ENCODE measurements around the gene VPS13D. TPM values are rescaled to one million over a fixed set of nuclear protein-coding genes. Genes with fewer than 3 reads are reported as not detected.

VPS13D gene
- total and polyA plus RNA-seq, 2 experiments from 2014 or later, result 10.7 to 34.9 TPM

DNA sequence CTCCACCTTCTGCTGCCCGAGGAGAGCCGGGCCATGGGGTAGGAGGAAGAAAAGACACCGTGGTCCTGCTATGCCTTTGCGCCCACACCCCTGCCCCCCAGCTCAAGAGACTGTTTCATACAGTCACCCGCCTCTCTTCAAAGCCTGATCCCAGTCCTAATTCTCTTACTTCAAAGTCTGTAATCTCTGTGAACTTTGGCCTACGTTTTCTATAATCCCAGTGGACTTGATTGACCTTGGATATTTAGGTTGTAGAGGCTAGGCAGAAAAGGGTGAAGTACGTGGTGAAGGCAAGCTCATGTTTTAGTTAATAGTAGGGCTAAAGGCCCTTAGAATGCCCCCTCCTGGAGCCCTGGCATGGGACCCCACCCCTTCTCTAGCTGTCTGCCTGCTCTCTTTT is 28.4 kb downstream of the VPS13D start (continued):
- TF ChIP-seq, protein P1, sequence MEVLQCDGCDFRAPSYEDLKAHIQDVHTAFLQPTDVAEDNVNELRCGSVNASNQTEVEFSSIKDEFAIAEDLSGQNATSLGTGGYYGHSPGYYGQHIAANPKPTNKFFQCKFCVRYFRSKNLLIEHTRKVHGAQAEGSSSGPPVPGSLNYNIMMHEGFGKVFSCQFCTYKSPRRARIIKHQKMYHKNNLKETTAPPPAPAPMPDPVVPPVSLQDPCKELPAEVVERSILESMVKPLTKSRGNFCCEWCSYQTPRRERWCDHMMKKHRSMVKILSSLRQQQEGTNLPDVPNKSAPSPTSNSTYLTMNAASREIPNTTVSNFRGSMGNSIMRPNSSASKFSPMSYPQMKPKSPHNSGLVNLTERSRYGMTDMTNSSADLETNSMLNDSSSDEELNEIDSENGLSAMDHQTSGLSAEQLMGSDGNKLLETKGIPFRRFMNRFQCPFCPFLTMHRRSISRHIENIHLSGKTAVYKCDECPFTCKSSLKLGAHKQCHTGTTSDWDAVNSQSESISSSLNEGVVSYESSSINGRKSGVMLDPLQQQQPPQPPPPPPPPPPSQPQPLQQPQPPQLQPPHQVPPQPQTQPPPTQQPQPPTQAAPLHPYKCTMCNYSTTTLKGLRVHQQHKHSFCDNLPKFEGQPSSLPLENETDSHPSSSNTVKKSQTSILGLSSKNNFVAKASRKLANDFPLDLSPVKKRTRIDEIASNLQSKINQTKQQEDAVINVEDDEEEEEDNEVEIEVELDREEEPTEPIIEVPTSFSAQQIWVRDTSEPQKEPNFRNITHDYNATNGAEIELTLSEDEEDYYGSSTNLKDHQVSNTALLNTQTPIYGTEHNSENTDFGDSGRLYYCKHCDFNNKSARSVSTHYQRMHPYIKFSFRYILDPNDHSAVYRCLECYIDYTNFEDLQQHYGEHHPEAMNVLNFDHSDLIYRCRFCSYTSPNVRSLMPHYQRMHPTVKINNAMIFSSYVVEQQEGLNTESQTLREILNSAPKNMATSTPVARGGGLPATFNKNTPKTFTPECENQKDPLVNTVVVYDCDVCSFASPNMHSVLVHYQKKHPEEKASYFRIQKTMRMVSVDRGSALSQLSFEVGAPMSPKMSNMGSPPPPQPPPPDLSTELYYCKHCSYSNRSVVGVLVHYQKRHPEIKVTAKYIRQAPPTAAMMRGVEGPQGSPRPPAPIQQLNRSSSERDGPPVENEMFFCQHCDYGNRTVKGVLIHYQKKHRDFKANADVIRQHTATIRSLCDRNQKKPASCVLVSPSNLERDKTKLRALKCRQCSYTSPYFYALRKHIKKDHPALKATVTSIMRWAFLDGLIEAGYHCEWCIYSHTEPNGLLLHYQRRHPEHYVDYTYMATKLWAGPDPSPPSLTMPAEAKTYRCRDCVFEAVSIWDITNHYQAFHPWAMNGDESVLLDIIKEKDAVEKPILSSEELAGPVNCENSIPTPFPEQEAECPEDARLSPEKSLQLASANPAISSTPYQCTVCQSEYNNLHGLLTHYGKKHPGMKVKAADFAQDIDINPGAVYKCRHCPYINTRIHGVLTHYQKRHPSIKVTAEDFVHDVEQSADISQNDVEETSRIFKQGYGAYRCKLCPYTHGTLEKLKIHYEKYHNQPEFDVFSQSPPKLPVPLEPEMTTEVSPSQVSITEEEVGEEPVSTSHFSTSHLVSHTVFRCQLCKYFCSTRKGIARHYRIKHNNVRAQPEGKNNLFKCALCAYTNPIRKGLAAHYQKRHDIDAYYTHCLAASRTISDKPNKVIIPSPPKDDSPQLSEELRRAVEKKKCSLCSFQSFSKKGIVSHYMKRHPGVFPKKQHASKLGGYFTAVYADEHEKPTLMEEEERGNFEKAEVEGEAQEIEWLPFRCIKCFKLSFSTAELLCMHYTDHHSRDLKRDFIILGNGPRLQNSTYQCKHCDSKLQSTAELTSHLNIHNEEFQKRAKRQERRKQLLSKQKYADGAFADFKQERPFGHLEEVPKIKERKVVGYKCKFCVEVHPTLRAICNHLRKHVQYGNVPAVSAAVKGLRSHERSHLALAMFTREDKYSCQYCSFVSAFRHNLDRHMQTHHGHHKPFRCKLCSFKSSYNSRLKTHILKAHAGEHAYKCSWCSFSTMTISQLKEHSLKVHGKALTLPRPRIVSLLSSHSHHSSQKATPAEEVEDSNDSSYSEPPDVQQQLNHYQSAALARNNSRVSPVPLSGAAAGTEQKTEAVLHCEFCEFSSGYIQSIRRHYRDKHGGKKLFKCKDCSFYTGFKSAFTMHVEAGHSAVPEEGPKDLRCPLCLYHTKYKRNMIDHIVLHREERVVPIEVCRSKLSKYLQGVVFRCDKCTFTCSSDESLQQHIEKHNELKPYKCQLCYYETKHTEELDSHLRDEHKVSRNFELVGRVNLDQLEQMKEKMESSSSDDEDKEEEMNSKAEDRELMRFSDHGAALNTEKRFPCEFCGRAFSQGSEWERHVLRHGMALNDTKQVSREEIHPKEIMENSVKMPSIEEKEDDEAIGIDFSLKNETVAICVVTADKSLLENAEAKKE (CRISPR knock-in tag; IDR thresholded peaks at IDR 0.05), result no peak
- TF ChIP-seq ZNF331 (CRISPR knock-in tag; IDR thresholded peaks at IDR 0.05; ENCODE audit: low read depth), result no peak

DNA sequence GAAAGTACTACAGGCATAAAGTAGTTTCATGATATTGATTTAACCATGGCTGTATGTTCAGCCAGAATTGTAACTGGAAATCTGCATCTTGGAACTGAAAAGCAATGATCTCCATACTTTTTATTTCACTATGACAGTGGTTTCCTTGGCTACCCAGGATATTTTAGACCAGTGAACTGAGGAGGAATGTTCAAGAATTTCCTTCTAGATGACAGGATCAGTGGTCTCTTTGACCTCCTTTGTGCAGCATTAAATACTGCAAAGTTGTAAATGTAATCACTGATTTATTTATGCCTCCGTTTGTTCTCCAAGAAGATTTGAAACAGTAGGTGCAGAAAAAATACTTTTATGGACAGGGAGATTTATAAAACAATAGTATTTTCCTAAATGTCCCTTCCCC is 39.5 kb downstream of the VPS13D start:
- H3K79me2 ChIP-seq (replicated peaks; ENCODE audit: insufficient read depth), result no peaks in the 10 kb centered on the region
- H3K36me3 Mint-ChIP-seq (ENCODE audit: low read depth), result peaks cover 51% of the 10 kb centered on the region

More for the DNA sequence above, 39.5 kb downstream of the VPS13D start:
- Histone ChIP-seq H3K4me3 (no peak overlapping the region), H2AFZ (no peak overlapping the region), H3K36me3 (ENCODE audit: insufficient read depth) (peaks cover 35% of the 10 kb centered on the region), H3K4me2 (no peak overlapping the region), H4K20me1 (replicated peaks; ENCODE audit: insufficient read depth) (no peaks in the 10 kb centered on the region; the same call in 1 of the 2 replicates), H3K9me2 (ENCODE audit: insufficient read depth) (no peaks in the 10 kb centered on the region), H3K27me3 (ENCODE audit: insufficient read depth) (no peaks in the 10 kb centered on the region), H3F3A (replicated peaks; ENCODE audit: low read depth) (no peaks in the 10 kb centered on the region), H3K4me1 (ENCODE audit: insufficient read depth) (no peaks in the 10 kb centered on the region), H3K27ac (ENCODE audit: low read depth) (no peak overlapping the region)
- Mint-ChIP-seq H3K27me3 (ENCODE audit: insufficient read depth, low read depth, poor library complexity) (no peaks in the 10 kb centered on the region), H3K4me3 (no peak overlapping the region), H3K9me3 (no peaks in the 10 kb centered on the region), H3K4me1 (no peaks in the 10 kb centered on the region), H3K27ac (no peak overlapping the region)
- TF ChIP-seq STAT1 (IDR thresholded peaks at IDR 0.05; ENCODE audit: unreplicated experiment) (no peak), EZH2 (IDR thresholded peaks at IDR 0.05; ENCODE audit: low read depth, unreplicated experiment) (no peak), JUNB (IDR thresholded peaks at IDR 0.05; ENCODE audit: unreplicated experiment) (no peak), ZNF331 (CRISPR knock-in tag; IDR thresholded peaks at IDR 0.05; ENCODE audit: low read depth) (no peak), POLR2AphosphoS5 (IDR thresholded peaks at IDR 0.05; ENCODE audit: low read depth) (no peak)
- TF ChIP-seq, protein P1 (CRISPR knock-in tag; IDR thresholded peaks at IDR 0.05), result no peak
- TF ChIP-seq, protein P2, sequence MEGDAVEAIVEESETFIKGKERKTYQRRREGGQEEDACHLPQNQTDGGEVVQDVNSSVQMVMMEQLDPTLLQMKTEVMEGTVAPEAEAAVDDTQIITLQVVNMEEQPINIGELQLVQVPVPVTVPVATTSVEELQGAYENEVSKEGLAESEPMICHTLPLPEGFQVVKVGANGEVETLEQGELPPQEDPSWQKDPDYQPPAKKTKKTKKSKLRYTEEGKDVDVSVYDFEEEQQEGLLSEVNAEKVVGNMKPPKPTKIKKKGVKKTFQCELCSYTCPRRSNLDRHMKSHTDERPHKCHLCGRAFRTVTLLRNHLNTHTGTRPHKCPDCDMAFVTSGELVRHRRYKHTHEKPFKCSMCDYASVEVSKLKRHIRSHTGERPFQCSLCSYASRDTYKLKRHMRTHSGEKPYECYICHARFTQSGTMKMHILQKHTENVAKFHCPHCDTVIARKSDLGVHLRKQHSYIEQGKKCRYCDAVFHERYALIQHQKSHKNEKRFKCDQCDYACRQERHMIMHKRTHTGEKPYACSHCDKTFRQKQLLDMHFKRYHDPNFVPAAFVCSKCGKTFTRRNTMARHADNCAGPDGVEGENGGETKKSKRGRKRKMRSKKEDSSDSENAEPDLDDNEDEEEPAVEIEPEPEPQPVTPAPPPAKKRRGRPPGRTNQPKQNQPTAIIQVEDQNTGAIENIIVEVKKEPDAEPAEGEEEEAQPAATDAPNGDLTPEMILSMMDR (conservative IDR thresholded peaks at IDR 0.05; ENCODE audit: low read depth in 2 of 2), result no peak
- DNase-seq (ENCODE audit: low spot score) (no peak), ATAC-seq (no peak)

Measured in GM23338 (cell line).